ENCODE measurements around the gene COQ4.
"Not testable (repeated sequence)": the region's sequence is repeated elsewhere in the genome, so short reads cannot be mapped to it uniquely, and the experiment has no call there.

Gene COQ4

DNA sequence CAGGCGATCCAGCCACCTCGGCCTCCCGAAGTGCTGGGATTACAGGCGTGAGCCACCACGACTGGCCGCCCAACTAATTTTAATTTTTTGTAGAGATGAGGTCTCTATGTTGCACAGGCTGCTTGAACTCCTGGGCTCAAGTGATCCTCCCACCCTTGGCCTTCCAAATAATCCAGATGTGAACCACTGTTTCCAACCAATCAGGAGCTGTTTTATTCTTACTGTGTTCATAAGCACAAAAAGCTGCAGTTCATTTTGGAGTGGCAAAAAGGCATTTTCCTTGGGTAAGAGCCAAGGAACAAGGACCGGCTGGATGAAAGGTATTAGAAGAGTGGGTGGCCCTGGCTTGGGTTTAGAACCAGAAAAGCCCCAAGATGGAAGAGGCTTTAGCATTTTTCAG is 12.5 kb downstream of the COQ4 start:
- Histone ChIP-seq H3K9me3 (ENCODE audit: control insufficient read depth, low read length) (no peaks in the 10 kb centered on the region), H3K4me1 (ENCODE audit: control insufficient read depth, insufficient read depth, low read length) (no peaks in the 10 kb centered on the region), H3K4me3 (ENCODE audit: low read length) (no peak overlapping the region), H3K36me3 (ENCODE audit: control insufficient read depth, insufficient read depth, low read length, severe bottlenecking) (peaks cover 18% of the 10 kb centered on the region), H3K27me3 (replicated peaks; ENCODE audit: control insufficient read depth, insufficient read depth, low read length) (no peaks in the 10 kb centered on the region), H3K9ac (ENCODE audit: low read length) (no peak overlapping the region)
- no peak for DNase-seq (ENCODE audit: low read depth)

DNA sequence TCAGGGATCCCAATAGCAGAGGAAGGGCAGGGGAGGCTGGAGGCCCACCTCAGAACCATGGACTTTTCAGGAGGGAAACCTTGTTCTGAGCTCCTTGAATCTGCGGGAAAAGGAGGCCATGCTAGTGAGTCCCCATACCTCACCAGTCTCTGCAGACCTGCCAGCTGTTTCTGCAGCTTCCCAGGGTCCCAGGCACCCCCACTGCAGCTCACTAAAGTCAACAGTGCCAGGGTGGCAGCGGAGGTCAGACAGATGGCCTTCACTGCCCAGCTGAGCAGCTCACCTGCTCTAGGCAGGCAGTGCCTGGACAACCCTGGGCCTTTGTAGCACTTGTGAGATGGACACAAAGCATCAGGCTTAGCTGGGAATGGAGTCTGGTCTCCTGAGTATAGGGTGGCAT is 13.3 kb downstream of the COQ4 start:
- H3K4me3 ChIP-seq (ENCODE audit: low read length): no peak overlapping the region
- H3K9me3 ChIP-seq (ENCODE audit: control insufficient read depth, low read length): no peaks in the 10 kb centered on the region
- H3K4me1 ChIP-seq (ENCODE audit: control insufficient read depth, insufficient read depth, low read length): peaks cover 1% of the 10 kb centered on the region
- no peak for DNase-seq (ENCODE audit: low read depth)
- H3K36me3 ChIP-seq (ENCODE audit: control insufficient read depth, insufficient read depth, low read length, severe bottlenecking): peaks cover 18% of the 10 kb centered on the region
- H3K27me3 ChIP-seq (replicated peaks; ENCODE audit: control insufficient read depth, insufficient read depth, low read length): no peaks in the 10 kb centered on the region
- H3K9ac ChIP-seq (ENCODE audit: low read length): no peak overlapping the region

DNA sequence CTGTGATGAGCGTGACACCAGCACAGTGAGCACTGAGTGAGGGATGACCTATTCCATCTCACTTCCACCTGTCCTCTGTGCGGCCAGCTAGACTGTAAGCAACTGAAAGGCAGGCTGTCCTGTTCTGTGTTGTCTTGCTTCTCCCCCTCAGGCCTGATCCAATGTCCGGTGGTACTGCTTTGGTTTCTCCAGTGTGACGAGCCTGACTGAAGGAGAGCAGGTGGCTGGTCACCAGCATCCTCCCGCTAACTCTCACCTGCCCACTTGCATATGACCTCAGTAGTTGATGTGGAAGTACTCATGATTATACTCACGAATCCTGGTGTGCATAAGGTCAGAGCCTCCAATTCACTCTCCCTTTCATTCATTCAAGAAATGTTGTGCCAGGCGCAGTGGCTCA is 15.3 kb downstream of the COQ4 start:
- H3K9me3 ChIP-seq (ENCODE audit: control insufficient read depth, low read length): no peaks in the 10 kb centered on the region
- H3K9ac ChIP-seq (ENCODE audit: low read length): no peak overlapping the region
- H3K4me1 ChIP-seq (ENCODE audit: control insufficient read depth, insufficient read depth, low read length): peaks cover 7% of the 10 kb centered on the region
- DNase-seq (ENCODE audit: low read depth): no peak
- H3K36me3 ChIP-seq (ENCODE audit: control insufficient read depth, insufficient read depth, low read length, severe bottlenecking): peaks cover 11% of the 10 kb centered on the region
- no peaks in the 10 kb centered on the region for H3K27me3 ChIP-seq (replicated peaks; ENCODE audit: control insufficient read depth, insufficient read depth, low read length)
- H3K4me3 ChIP-seq (ENCODE audit: low read length): no peak overlapping the region

DNA sequence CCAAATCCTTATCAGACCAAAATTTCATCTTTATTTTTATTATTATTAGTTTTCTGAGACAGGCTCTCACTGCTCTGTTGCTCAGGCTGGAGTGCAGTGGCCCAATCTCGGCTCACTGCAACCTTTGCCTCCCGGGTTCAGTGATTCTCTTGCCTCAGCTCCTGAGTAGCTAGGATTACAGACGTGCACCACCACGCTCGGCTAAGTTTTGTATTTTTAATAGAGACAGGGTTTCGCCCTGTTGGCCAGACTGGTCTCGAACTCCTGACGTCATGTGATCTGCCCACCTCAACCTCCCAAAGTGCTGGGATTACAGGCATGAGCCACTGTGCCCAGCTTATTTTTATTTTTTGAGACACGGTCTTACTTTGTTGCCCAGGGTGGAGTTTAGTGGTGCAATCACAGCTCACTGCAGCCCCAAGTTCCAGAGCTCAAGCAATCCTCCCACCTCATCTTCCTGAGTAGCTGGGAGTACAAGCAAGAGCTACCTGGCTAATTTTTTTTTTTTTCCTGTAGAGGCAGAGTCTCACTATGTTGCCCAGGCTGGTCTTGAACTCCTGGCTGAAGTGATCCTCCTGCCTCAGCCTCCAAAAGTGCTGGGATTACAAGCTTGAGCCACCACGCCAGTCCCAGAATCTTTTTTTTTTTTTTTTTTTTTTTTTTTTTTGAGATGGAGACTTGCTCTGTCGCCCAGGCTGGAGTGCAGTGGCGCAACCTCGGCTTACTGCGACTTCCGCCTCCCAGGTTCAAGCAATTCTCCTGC is 16.4 kb downstream of the COQ4 start:
- not testable (repeated sequence) for H3K27me3 ChIP-seq (replicated peaks; ENCODE audit: control insufficient read depth, insufficient read depth, low read length); H3K4me3 ChIP-seq (ENCODE audit: low read length); DNase-seq (ENCODE audit: low read depth)

DNA sequence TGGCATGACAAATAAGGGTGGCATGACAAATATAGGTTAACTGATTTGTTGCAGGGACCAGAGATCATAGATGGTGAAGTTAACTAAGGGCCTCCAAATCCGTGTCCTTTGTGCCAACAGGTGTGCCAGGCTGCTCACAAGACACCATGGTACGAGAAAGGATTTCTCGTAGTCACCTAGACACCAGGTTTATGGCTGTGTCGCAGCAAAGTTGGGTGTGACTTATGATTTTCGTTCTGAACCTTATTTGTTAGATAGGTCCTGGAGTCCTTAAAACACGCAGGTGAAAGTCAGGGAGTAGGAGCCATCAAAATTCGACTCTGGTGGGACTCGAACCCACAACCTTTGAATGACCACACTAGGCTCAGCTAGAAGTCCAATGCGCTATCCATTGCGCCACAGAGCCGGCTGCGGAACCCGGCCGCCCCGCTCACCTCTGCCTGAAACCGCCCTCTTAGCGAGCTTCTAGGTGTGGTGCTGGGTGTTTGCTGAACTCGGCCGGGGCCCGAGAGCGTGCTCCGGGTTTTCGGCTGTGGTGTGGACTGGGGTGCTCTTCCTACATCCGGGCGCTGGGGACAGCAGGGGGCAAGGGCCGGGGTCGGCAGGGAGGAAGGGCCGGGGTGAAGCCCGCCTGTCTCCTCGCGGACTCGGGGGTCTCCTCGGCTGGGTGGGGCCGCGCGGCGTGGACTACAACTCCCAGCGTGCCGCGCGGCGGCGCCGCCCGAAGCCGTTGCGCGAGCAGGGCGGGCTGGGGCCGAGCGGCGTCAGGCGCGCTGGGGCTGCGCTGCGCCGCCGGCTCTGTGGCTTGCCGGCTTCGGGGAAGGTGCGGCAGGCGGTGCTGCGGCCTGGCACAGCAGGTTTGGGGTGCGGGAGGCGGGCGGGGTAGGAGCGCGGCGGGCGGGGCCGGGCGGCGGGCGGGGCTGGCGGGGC is 17.4 kb downstream of the COQ4 start, which contains the start of gene SLC27A4:
Gene SLC27A4, plus strand, starts transcription at position 767 of the 930 bp plus-strand sequence. CDS start 2,606 bp downstream, outside the sequence.
- peaks cover 23% of the 10 kb centered on the region for H3K36me3 ChIP-seq (ENCODE audit: control insufficient read depth, insufficient read depth, low read length, severe bottlenecking)
- no peaks in the 10 kb centered on the region for H3K27me3 ChIP-seq (replicated peaks; ENCODE audit: control insufficient read depth, insufficient read depth, low read length)
- H3K9ac ChIP-seq (ENCODE audit: low read length): peak within 1 kb of the TSS; percentile 92
- H3K4me3 ChIP-seq (ENCODE audit: low read length): peak within 1 kb of the TSS; percentile 90
- H3K4me1 ChIP-seq (ENCODE audit: control insufficient read depth, insufficient read depth, low read length): peaks cover 7% of the 10 kb centered on the region
- DNase-seq (ENCODE audit: low read depth): peak; percentile 90
- H3K9me3 ChIP-seq (ENCODE audit: control insufficient read depth, low read length): no peaks in the 10 kb centered on the region

More for the DNA sequence above, 16.4 kb downstream of the COQ4 start:
- H3K9ac ChIP-seq (ENCODE audit: low read length); H3K9me3 ChIP-seq (ENCODE audit: control insufficient read depth, low read length); H3K4me1 ChIP-seq (ENCODE audit: control insufficient read depth, insufficient read depth, low read length): not testable (repeated sequence)
- H3K36me3 ChIP-seq (ENCODE audit: control insufficient read depth, insufficient read depth, low read length, severe bottlenecking): peaks cover 13% of the 10 kb centered on the region

DNA sequence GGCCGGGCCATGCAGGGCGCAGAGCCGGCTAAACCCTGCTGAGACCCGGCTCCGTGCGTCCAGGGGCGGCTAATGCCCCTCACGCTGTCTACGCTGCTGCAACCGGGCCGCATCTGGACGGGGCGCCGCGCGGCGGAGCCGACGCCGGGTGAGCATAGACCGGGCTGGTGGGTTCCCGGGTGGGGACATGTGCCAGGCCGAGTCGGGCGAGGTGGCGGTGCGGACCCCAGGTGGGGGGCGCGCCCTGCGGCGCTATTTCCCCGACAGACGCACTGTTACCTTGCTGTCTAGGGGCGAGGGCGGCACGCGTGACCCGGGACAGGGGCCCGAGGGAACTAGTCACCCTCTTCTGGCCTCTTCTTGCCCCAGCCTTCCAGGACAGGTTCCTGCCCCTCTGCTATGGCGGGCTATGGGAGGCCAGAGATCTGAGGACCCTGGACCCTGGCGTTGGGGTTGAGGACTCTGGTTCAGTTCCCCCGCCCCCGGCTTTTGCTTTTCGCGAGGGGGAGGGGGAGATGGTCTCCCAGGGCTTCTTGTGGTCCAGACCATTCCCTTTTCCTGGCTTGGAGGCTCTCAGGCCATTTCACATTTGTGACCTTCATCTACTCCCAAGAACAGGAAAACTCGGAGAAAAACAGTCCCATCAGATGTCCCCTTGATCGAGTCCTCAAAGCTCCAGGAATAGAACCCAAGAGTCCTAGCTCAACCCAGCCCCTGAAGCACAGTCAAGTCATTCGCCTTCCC is 18.2 kb downstream of the COQ4 start:
- DNase-seq (ENCODE audit: low read depth): no peak
- no peaks in the 10 kb centered on the region for H3K27me3 ChIP-seq (replicated peaks; ENCODE audit: control insufficient read depth, insufficient read depth, low read length)
- peaks cover 7% of the 10 kb centered on the region for H3K4me1 ChIP-seq (ENCODE audit: control insufficient read depth, insufficient read depth, low read length)
- no peaks in the 10 kb centered on the region for H3K9me3 ChIP-seq (ENCODE audit: control insufficient read depth, low read length)
- H3K4me3 ChIP-seq (ENCODE audit: low read length): peak overlapping the region; percentile 90
- H3K9ac ChIP-seq (ENCODE audit: low read length): peak overlapping the region; percentile 92
- H3K36me3 ChIP-seq (ENCODE audit: control insufficient read depth, insufficient read depth, low read length, severe bottlenecking): peaks cover 31% of the 10 kb centered on the region

DNA sequence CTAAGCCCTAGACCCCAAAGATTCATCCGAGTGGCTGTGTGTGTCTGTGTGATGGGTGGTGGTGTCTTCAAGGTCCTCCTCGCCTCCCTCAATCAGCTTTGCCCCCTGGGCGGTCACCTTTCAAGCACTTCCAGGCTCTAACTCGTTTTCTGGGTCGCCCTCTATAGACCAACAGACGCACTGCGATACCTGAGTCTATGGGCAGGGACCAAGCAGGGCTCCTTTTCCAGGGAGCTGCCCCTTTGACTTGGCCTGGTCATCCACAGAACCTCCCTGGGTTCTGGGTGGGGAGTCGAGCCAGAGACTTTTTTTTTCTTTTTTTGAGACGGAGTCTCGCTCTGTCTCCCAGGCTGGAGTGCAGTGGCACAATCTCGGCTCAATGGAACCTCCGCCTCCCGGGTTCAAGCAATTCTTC is 18.8 kb downstream of the COQ4 start:
- Histone ChIP-seq H3K9me3 (ENCODE audit: control insufficient read depth, low read length) (no peaks in the 10 kb centered on the region), H3K4me3 (ENCODE audit: low read length) (peak overlapping the region; percentile 90), H3K36me3 (ENCODE audit: control insufficient read depth, insufficient read depth, low read length, severe bottlenecking) (peaks cover 33% of the 10 kb centered on the region), H3K4me1 (ENCODE audit: control insufficient read depth, insufficient read depth, low read length) (peaks cover 7% of the 10 kb centered on the region), H3K9ac (ENCODE audit: low read length) (peak overlapping the region; percentile 92), H3K27me3 (replicated peaks; ENCODE audit: control insufficient read depth, insufficient read depth, low read length) (no peaks in the 10 kb centered on the region)
- DNase-seq (ENCODE audit: low read depth): peak; percentile 77

DNA sequence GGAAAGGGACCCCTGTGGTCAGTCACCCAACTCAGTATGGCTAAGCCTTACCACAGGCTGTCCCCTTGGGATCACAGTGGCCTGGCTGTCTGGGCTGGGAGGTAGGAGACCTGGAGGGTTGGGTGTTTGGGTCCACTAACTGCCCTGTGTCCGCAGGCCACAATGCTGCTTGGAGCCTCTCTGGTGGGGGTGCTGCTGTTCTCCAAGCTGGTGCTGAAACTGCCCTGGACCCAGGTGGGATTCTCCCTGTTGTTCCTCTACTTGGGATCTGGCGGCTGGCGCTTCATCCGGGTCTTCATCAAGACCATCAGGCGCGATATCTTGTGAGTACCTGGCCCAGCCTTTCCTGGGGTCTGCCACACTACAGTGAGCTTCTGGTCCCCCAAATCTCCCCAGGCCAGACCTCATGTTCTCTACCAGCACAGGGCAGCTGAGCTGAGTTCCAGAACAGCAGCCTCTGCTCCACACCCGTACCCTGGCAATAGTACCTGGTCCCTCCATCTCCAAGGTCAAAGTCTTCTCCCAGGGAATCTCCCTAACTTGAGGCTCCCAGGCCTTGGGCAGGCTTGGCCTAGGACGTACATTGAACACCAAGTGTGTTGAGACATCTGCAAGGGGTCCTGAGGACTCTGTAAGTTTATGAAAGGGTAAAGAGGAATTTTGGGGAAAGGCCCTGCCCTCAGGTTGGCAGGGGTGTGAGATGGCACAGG is 20.5 kb downstream of the COQ4 start:
- Histone ChIP-seq H3K4me3 (ENCODE audit: low read length) (no peak overlapping the region), H3K27me3 (replicated peaks; ENCODE audit: control insufficient read depth, insufficient read depth, low read length) (no peaks in the 10 kb centered on the region), H3K36me3 (ENCODE audit: control insufficient read depth, insufficient read depth, low read length, severe bottlenecking) (peaks cover 44% of the 10 kb centered on the region), H3K9me3 (ENCODE audit: control insufficient read depth, low read length) (no peaks in the 10 kb centered on the region), H3K9ac (ENCODE audit: low read length) (no peak overlapping the region), H3K4me1 (ENCODE audit: control insufficient read depth, insufficient read depth, low read length) (peaks cover 7% of the 10 kb centered on the region)
- no peak for DNase-seq (ENCODE audit: low read depth)

DNA sequence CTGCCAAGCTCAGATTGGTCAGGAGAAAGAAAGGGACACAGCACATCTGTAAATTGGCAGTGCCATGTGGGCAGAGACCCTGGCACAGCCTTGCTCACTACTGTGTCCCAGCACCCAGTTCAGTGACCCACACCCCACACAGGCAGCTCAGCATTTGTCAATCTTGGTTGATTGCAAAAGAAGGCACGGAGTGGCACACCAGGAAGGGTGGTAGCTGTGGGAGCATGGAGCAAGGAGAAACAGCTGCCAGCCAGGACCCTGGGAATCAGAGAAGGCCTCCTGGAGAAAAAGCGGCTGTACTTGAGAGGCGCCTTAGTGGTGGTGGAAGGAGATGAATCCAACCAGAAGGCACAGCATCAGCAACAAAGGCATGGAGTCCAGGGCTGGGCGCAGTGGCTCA is 21.2 kb downstream of the COQ4 start:
- DNase-seq (ENCODE audit: low read depth): no peak
- Histone ChIP-seq H3K4me1 (ENCODE audit: control insufficient read depth, insufficient read depth, low read length) (peaks cover 7% of the 10 kb centered on the region), H3K9me3 (ENCODE audit: control insufficient read depth, low read length) (no peaks in the 10 kb centered on the region), H3K4me3 (ENCODE audit: low read length) (no peak overlapping the region), H3K9ac (ENCODE audit: low read length) (no peak overlapping the region), H3K27me3 (replicated peaks; ENCODE audit: control insufficient read depth, insufficient read depth, low read length) (no peaks in the 10 kb centered on the region), H3K36me3 (ENCODE audit: control insufficient read depth, insufficient read depth, low read length, severe bottlenecking) (peaks cover 51% of the 10 kb centered on the region)

DNA sequence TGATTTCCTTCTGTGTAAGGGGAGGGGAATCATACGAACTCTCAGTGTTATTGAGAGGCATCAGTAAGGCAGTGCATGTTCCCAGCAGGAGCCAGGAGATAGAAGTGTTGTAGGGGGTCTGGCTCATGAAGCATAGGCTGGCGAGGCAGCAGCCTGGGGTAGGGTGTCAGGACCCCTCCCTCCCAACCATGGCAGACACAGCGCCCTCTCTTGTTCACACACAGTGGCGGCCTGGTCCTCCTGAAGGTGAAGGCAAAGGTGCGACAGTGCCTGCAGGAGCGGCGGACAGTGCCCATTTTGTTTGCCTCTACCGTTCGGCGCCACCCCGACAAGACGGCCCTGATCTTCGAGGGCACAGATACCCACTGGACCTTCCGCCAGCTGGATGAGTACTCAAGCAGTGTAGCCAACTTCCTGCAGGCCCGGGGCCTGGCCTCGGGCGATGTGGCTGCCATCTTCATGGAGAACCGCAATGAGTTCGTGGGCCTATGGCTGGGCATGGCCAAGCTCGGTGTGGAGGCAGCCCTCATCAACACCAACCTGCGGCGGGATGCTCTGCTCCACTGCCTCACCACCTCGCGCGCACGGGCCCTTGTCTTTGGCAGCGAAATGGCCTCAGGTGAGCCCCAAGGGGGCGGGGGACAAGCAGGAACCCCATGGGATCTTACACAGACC is 22.4 kb downstream of the COQ4 start:
- peaks cover 62% of the 10 kb centered on the region for H3K36me3 ChIP-seq (ENCODE audit: control insufficient read depth, insufficient read depth, low read length, severe bottlenecking)
- no peak overlapping the region for H3K9ac ChIP-seq (ENCODE audit: low read length)

More for the DNA sequence above, 22.4 kb downstream of the COQ4 start:
- Histone ChIP-seq H3K4me3 (ENCODE audit: low read length) (no peak overlapping the region), H3K27me3 (replicated peaks; ENCODE audit: control insufficient read depth, insufficient read depth, low read length) (no peaks in the 10 kb centered on the region), H3K9me3 (ENCODE audit: control insufficient read depth, low read length) (no peaks in the 10 kb centered on the region), H3K4me1 (ENCODE audit: control insufficient read depth, insufficient read depth, low read length) (peaks cover 7% of the 10 kb centered on the region)
- DNase-seq (ENCODE audit: low read depth): no peak

Data from adipocyte (in vitro differentiated cells).